Peyer's patch (tissue), 4 donors: ENCODE measurements around the gene RANBP10. TPM values are rescaled to one million over a fixed set of nuclear protein-coding genes. Genes with fewer than 3 reads are reported as not detected.
A peak's percentile ranks its signal among the peaks of the same experiment; 100 is the strongest.
"Not testable (repeated sequence)": the region's sequence is repeated elsewhere in the genome, so short reads cannot be mapped to it uniquely, and the experiment has no call there.

Source experiments
- DNase-seq, 3 donors: peaks; one replicate each; pipeline ENCODE4 v3.0.0-alpha.2; 2017 to 2019
- H3K27ac ChIP-seq, 4 donors: fragments of 200-600 bp; sonication (generic); one replicate each; pipeline ENCODE4 v1.5.1; 2016 to 2019
- H3K27me3 ChIP-seq, 2 donors: fragments of 200-600 bp; sonication (generic); one replicate each; pipeline ENCODE4 v1.5.1; 2019
- H3K36me3 ChIP-seq, 3 donors: fragments of 200-600 bp; sonication (generic); one replicate each; pipeline ENCODE4 v1.5.1; 2016 to 2019
- H3K4me1 ChIP-seq, 4 donors: fragments of 200-600 bp; sonication (generic); one replicate each; pipeline ENCODE4 v1.5.1; 2016 to 2019
- H3K4me3 ChIP-seq, 4 donors: fragments of 200-600 bp; sonication (generic); 1 replicate in 3 of 4; 2 replicates in 1 of 4; pipeline ENCODE4 v1.5.1; 2016 to 2019; ENCODE audit warnings: mild to moderate bottlenecking in 1 of 4
- H3K9me3 ChIP-seq, 4 donors: fragments of 200-600 bp; sonication (generic); one replicate each; pipeline ENCODE4 v1.5.1; 2016 to 2019; ENCODE audit warnings: mild to moderate bottlenecking in 1 of 4
- POLR2A ChIP-seq, 2 donors: fragments of 450-650 bp; IDR thresholded peaks; one replicate each; pipeline ENCODE4 v1.5.1; 2017; ENCODE audit warnings: antibody characterized with exemption in 2 of 2, mild to moderate bottlenecking in 2 of 2, moderate library complexity in 2 of 2
- total RNA-seq, 4 donors: library from RNA; depleted of rRNA; stranded (reverse); fragments of >200 nt; gene quantifications; one replicate each; pipeline ENCODE4 v1.1.0, GENCODE V29; 2016
- TF ChIP-seq, protein P1 (sequence below), 6 experiments: fragments of 450-650 bp in 4 of 6; fragments of 200-600 bp in 2 of 6; sonication (generic) in 1 of 6; IDR thresholded peaks; one replicate each; pipeline ENCODE4 v1.5.1; 2017 to 2019; ENCODE audit warnings: antibody characterized with exemption in 6 of 6, mild to moderate bottlenecking in 3 of 6, moderate library complexity in 1 of 6

The RANBP10 gene
- total RNA-seq, 4 donors from 2014 or later: 15.2 to 29.9 (median 24.0) TPM

DNA sequence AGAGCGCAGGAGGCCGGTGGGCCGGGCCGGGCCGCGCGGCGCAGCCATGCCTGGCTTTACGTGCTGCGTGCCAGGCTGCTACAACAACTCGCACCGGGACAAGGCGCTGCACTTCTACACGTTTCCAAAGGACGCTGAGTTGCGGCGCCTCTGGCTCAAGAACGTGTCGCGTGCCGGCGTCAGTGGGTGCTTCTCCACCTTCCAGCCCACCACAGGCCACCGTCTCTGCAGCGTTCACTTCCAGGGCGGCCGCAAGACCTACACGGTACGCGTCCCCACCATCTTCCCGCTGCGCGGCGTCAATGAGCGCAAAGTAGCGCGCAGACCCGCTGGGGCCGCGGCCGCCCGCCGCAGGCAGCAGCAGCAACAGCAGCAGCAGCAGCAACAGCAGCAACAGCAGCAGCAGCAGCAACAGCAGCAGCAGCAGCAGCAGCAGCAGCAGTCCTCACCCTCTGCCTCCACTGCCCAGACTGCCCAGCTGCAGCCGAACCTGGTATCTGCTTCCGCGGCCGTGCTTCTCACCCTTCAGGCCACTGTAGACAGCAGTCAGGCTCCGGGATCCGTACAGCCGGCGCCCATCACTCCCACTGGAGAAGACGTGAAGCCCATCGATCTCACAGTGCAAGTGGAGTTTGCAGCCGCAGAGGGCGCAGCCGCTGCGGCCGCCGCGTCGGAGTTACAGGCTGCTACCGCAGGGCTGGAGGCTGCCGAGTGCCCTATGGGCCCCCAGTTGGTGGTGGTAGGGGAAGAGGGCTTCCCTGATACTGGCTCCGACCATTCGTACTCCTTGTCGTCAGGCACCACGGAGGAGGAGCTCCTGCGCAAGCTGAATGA lies 36.4 kb upstream of the RANBP10 start:
- H3K27ac ChIP-seq: peak overlapping the region; percentile 96 to 100 (median 99)
- H3K36me3 ChIP-seq: no peaks in the 10 kb centered on the region
- no peaks in the 10 kb centered on the region for H3K9me3 ChIP-seq
- peak overlapping the region; percentile 79 to 98 (median 83) for H3K4me3 ChIP-seq
- no peaks in the 10 kb centered on the region for H3K27me3 ChIP-seq
- DNase-seq: peak; percentile 49 to 77 (median 67)
- TF ChIP-seq, protein P1, sequence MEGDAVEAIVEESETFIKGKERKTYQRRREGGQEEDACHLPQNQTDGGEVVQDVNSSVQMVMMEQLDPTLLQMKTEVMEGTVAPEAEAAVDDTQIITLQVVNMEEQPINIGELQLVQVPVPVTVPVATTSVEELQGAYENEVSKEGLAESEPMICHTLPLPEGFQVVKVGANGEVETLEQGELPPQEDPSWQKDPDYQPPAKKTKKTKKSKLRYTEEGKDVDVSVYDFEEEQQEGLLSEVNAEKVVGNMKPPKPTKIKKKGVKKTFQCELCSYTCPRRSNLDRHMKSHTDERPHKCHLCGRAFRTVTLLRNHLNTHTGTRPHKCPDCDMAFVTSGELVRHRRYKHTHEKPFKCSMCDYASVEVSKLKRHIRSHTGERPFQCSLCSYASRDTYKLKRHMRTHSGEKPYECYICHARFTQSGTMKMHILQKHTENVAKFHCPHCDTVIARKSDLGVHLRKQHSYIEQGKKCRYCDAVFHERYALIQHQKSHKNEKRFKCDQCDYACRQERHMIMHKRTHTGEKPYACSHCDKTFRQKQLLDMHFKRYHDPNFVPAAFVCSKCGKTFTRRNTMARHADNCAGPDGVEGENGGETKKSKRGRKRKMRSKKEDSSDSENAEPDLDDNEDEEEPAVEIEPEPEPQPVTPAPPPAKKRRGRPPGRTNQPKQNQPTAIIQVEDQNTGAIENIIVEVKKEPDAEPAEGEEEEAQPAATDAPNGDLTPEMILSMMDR (IDR thresholded peaks at IDR 0.05): peak in 2 of 6 experiments; percentile 9 to 21
- no peak for TF ChIP-seq POLR2A (IDR thresholded peaks at IDR 0.05)
- H3K4me1 ChIP-seq: peaks cover 0 to 36% (median 31%) of the 10 kb centered on the region in 4 donors

DNA sequence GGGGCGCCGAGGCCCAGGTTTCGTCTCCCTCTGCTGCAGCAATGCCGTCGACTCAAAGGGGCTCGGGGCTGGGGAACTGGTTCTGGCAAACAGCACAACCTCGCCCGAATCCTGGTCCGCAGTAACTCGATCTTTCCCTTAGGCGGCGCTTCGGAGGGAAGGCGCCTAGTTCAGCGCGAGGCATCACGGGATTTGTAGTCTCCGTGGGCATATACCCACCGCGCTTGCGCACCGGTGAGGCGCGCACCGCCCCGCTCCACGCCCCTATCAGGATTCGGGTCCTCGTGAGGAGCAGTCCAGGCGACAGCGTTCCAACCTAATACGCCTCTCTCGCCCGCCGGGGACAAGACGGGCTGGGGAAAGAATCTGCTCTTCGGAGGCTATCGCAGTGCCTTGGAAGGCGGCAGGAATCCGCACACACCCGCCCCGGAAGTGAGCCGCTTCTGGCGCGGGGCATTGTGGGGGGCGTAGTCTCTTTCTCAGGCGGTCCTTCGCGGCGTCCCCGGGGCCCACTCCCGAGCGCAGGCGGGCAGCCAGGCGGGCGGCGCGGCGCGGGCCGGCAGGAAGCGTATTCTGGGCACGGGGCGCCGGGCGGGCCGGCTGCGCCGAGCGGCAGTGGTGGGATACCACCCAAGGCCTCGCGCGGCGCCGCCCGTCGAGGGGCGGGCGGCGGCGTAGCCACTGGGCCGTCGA lies 35.6 kb upstream of the RANBP10 start, which contains the start of gene THAP11:
THAP11 (plus strand) TSS at position 505 of the 693 bp plus-strand sequence. CDS start 235 bp downstream, outside the sequence.
- peak; percentile 95 to 97 (median 96) for DNase-seq
- peak within 1 kb of the TSS; percentile 79 to 98 (median 83) for H3K4me3 ChIP-seq
- H3K27me3 ChIP-seq: no peaks in the 10 kb centered on the region

DNA sequence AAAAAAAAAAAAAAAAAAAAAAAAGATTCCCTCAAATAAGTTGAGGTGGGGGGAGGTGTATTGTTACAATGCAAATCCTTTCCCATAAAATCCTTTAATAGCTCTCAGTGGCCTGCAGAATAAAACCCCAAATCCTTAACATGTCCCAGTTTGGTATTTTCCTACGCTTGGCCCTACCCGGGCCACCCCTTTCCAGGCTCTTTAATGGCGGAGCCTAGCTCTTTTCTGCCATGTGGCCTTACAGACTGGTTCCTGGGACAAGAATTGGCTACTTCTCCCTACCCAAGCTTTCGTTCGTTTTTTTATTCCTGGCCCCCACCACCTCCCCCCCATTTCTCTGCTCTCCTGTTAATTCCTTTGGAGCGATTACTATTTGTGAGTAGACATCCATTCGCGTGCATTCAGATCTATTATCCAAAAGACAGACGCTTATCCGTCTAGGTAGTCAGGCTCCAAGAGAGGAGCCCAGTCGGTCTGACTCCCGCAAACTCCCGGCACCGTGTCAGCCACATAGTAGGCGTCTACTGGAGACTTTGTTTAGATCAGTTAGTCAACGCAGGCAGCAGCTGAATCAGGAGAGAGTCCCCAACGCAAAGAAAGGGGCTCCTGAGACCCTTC lies 34.9 kb upstream of the RANBP10 start:
- Histone ChIP-seq H3K27ac (peak overlapping the region; percentile 96 to 100 (median 99)), H3K36me3 (no peaks in the 10 kb centered on the region), H3K27me3 (no peaks in the 10 kb centered on the region), H3K9me3 (no peaks in the 10 kb centered on the region), H3K4me1 (peaks cover 0 to 34% (median 27%) of the 10 kb centered on the region in 4 donors), H3K4me3 (peak overlapping the region; percentile 79 to 98 (median 83))
- TF ChIP-seq POLR2A (IDR thresholded peaks at IDR 0.05): no peak
- TF ChIP-seq, protein P1 (IDR thresholded peaks at IDR 0.05): no peak
- DNase-seq: no peak

More for the DNA sequence above, 35.6 kb upstream of the RANBP10 start, which contains the start of gene THAP11:
- H3K27ac ChIP-seq: peak within 1 kb of the TSS; percentile 96 to 100 (median 99)
- peaks cover 0 to 34% (median 27%) of the 10 kb centered on the region in 4 donors for H3K4me1 ChIP-seq
- no peaks in the 10 kb centered on the region for H3K36me3 ChIP-seq
- TF ChIP-seq, protein P1 (IDR thresholded peaks at IDR 0.05): peak; percentile 84 to 94 (median 90)
- TF ChIP-seq POLR2A (IDR thresholded peaks at IDR 0.05): peak in 1 of 2 donors; percentile 59
- no peaks in the 10 kb centered on the region for H3K9me3 ChIP-seq

DNA sequence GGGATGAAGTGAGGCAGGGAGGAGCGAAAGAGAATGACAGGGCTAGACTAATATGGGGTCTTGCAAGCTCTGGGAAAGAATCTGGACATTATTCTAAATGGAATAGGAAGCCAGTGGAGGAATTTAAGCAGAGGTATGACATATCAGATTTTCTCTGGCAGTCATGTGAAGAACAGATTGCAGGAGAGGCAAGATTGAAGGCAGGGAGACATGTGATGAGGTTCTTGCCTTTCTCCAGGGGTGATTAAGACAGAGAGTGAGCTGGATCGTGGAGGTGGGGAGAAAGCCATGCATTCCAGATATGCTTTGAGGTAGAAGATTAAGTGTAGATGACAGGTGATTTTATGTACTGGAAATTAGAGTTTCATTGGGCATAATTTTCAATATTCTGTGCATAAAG lies 31.5 kb upstream of the RANBP10 start:
- Histone ChIP-seq H3K27ac (no peak overlapping the region), H3K4me1 (peaks cover 0 to 8% (median 5%) of the 10 kb centered on the region in 4 donors), H3K9me3 (no peaks in the 10 kb centered on the region), H3K27me3 (no peaks in the 10 kb centered on the region), H3K4me3 (no peak overlapping the region), H3K36me3 (no peaks in the 10 kb centered on the region)
- no peak for DNase-seq
- TF ChIP-seq POLR2A (IDR thresholded peaks at IDR 0.05): no peak
- TF ChIP-seq, protein P1 (IDR thresholded peaks at IDR 0.05): no peak

DNA sequence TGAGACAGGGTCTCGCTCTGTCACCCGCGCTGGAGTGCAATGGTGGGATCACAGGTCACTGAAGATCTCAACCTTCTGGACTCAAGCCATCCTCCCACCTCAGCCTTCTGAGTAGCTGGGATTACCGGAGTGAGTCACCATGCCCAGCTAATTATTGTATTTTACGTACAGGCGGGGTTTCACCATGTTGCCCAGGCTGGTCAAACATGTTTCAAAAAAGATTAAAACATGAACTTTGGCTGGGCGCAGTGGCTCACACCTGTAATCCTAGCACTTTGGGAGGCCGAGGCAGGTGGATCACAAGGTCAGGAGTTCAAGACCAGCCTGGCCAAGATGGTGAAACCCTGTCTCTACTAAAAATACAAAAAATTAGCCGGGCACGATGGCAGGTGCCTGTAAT lies 30.8 kb upstream of the RANBP10 start:
- H3K36me3 ChIP-seq, H3K9me3 ChIP-seq, H3K27me3 ChIP-seq, H3K4me1 ChIP-seq, DNase-seq, H3K27ac ChIP-seq, H3K4me3 ChIP-seq: not testable (repeated sequence)
